ENCODE results near the gene SFXN3.
"Not testable (repeated sequence)": the region's sequence is repeated elsewhere in the genome, so short reads cannot be mapped to it uniquely, and the experiment has no call there.

The SFXN3 gene

DNA sequence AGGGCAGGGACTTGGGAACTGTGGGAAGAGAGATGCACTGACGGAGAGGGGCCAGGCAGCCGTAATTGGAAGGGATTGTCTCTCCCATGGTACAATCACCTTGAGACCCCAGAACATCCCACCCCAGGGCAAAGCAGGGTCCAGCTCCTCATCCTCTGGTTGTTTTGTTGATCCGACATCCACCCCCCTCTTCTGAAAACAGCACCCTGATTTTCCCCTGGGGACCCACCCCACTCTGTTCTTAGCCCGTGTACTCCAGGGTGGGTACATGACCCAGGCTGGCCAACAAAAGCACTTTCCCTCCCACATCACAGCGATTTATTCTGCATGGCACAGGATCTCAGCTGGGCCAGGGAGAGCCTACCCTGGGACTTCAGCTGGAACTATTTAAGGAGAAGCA, 14.2 kb upstream of the SFXN3 start:
- no peak for DNase-seq

DNA sequence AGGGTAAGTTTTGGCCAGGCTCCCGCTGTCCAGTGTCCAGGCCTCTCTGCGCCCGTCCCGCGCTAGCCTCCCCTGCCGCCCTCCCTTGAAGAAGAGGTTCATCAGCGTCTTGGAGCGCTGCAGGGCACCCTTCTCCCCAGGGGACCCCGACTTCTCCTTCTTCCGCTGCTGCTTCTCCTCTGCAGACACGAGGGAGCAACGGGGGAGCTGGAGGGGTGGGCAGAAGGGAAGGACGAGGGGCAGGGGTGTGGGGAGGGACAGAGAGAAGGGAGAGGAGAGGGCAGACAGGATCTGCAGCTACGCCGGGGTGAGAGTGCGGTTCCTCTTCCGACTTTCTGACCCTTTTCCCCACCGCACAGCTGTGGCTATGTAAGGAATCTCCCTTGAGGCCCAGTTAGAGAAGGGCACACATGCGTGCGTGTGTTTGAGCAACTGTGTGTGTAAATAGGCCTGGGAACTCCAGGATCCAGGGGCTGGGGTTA, 12.9 kb upstream of the SFXN3 start:
- no peak for DNase-seq

DNA sequence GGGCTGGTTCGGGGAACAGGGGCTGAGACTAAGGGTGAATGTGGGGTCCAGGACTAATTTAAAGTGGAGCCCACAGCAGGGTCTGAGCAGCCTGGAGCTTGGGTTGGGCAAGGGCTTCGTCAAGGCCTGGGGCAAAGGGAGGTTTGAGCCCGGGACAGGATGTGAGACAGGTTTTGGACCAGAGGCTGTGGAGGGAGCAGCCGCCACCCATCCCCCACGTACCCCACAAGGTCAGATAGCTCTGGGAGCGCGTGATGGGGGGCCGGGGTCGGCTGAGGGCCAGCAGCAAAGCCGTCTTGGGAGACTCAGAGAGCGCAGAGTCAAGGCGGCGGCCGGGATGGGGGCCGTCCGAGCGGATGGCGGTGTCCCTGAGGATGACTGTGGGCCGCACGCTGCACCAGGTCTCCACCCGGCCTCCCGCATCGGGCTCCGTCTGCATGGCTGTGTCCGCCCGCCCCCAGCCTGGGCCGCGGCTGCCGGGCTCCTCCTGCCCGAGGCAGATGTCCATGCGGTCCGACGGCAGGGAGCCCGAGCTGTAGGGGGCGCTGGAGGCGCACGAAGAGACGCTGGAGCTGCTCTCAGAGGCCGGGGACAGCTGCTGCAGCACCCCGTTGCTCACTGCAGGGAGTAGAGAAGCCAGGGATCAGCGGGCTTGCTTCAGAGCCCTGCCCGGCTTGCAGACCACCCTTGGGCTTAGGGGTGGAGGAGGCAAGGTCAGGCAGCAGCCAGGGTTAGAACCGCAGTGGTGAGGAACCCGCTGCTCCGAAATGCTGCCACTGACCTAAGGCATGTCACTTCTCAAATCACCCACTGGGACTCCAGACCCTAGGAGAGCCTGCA, 12.2 kb upstream of the SFXN3 start:
- peak; percentile 28 for DNase-seq

DNA sequence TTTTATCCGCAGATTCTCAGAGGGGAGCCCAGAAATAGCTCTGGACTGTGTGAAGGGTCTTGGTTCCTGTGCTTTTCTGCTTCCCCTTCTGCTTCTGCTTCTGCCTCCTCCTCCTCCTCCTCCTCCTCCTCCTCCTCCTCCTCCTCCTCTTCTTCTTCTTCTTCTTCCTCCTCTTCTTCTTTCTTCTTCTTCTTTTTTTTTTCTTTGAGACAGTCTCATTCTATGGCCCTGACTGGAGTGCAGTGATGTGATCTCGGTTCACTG, 11.7 kb upstream of the SFXN3 start:
- DNase-seq: no peak

DNA sequence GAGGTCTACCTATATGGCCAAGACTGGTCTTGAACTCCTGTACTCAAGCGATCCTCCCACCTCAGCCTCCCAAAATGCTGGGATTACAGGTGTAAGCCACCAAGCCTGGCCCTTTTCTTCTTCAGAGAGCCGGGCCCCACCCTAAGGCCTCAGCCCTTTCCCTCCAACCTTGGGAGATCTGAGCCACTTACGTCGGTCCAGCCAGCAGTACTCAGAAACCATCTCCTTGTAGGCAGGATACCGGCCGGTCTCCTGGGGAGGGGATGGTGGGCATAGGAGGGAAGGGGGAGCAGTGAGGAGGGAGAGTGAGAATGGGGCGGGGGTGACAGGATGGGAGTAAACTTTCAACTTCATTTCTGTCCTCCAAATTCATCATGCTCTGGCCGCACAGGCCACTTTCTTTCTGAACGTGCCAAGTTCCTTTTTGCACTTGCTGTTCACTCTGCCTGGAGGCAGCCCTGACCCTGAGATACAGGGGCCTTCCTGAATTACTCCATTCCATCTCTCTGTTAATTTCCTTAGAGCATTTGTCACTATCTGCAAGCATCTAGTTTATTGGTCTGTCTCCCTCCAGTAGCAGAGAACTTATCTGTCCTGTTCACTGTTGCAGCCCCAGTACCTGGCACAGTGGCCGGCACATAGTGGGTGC, 10.5 kb upstream of the SFXN3 start:
- no peak for DNase-seq

DNA sequence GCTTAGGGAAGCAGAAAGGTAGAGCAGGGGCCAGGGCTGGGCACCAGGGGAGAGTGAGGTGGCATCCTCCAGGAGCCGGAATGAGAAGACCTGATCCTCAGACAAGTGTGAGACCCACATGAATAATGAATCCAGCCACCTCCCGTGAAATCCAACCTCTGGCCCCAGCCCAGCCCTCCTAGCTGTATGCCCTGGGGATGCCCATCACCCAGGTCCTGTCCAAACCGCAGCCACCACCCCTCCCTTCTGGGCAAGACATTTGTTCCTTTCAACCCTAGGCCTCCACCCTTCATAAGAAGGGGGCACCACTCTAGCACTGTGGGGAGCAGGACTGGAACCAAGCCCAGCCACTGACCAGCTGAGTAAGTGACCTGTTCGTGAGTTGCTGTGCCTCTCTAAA, 9.8 kb upstream of the SFXN3 start:
- DNase-seq: no peak

DNA sequence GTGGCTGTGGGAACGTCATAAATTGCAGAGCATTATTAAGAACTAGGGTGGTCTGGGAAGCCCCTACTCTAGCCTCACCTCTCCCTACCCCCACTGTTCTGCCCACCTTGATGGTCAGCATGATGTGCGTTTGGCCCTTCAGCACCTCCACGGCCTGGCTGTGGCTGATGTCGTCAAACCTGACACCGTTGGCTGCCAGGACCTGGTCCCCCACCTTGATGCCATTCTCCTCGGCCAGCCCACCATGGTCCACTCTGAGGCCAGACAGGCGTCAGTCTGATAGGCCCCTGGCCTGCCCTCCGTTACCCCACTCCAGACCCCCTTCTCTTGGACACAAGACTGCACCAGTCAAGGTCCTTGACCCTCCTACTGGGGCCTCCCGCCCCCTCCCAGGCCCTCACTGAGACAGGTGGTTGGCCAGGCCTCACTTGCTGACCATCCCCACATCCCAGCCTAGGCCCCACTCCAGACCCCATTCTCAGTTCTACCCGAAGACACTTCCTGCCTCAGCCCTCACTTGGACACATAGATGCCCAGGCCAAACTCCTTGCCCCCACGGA, 9.3 kb upstream of the SFXN3 start:
- DNase-seq: no peak

DNA sequence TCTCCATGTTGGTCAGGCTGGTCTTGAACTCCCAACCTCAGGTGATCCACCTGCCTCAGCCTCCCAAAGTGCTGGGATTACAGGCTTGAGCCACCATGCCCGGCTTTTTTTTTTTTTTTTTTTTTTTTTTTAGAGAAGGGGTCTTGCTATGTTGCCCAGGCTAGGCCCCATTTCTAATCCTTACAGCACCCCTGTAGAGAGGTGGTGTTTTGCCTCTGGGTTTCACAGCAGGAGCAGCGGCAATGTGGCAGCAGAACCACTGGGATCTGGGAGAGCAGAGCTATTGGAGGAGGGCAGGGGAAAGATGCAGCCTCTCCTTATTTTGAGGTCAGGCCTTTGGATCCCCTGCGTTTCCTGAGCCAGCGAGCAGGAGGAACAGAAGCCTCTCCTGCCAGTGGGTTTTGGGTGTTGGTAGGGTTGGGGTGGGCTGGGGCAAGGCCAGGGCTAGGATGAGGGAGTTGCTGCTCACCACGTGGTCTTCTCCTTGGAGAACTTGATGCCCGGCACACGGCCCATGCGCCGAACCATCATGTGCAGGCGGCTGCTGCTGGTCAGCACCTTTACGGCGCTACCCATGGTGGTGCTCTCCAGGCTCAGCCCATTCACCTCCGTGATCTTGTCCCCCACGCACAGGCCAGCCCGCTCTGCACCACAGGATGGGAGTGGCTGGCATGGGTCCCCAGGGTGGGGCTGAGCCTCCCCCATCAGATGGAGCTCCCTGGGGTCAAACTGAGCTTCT, 7.9 kb upstream of the SFXN3 start:
- DNase-seq: no peak

DNA sequence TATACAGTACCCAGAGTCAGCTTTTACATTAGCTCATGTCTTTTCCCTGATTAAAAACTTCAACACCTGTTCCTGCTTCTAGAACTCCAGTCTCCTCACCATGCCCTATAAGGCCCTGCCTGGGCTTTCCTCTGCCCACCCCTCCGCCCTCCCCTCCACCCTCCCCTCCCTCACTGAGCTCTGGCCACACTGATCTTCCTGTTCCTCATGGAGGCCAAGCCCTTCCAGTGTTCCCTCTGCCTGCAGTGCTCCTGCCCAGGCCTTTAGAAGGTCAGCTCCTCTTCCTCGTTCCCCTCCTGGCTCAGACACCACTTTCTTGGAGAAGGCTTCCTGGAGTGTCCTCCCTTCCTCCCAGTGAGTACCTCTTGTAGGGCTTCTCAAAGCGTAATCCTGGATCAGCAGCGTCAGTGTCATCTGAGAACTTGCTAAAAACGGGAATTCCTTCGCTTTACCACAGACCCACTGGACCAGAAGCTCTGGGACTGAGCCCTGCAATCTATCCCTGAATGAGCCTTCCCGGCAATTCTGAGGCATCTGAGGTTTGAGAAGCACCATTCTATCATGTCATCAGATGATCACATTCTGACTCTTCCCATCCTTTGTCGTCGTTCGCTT, 3.8 kb upstream of the SFXN3 start:
- DNase-seq: no peak

DNA sequence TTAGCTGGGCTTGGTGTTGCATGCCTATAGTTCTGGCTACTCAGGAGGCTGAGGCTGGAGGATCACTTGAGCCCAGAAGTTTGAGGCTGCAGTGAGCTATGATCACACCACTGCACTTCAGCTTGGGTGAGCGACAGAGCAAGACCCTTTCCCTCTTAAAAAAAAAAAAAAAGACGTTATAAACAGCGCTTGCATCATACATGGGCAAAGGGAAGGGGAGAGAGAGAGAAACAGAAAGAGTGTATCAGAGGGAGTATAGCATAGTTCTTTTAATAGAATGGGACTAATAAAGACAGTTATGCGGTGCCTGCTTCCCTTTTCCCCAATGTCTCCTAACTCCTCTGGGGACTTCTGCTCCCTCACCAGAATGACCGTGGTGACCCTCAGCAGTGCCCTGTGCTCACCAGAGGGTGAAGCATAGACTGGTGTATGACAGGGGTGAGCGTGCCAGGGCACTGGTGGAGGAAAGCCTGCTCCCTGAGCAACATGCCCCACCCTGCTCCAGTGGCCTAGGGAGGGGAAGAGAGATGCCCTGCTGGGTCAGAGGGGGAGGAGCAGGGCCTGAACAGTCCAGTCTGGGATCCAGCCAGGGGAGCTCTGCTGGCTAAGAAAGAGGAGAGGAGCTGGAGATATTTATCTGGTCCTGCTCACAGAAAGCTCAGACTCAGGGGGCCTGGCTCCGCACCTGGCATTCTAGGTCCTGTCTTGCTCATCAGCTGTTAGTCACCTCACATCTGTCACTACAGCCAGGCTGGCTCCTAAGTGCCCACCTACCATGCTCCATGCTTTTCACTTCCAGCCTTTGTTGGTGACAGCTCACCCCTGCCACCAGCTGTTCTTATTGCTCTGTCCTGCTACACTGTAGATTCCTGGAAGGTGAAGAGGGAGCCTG, 2.3 kb upstream of the SFXN3 start:
- no peak for DNase-seq

DNA sequence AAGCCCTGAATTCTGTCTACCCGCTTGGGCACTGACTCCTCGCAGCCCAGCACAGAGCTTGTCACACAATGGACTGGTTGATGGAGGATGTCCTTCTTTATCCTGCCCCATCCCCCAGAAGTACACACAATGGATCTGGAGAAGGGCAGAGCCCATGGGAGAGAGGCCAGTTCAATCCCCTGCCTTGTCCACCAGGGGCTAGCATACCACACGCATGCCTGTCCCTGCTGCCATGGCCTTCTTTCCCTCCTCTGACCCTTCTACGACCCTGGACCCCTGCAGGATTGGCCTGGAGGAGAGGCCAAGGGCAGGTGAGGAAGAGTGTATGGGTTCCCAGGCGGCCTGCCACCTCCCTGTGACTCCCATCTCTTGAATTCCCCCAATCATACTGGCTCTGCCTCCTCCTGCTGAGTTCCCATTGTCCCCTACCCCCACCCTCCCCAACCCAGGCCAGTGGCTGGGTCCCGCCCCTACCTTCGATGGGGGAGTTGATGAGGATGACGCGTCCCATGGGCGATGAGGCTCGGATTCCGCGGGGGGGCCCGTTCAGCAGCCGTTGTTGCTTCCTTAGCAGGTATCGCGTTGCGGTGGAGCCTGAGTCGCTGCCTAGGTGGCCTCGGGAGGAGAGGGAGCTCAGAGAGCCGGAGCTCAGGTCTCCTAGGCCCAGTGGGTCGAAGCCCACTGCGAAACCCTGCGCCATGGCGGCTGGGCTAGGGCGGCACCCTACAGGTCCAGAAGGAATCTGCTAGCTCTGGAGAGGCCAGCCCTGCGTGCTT, 1.3 kb upstream of the SFXN3 start:
- DNase-seq: no peak

DNA sequence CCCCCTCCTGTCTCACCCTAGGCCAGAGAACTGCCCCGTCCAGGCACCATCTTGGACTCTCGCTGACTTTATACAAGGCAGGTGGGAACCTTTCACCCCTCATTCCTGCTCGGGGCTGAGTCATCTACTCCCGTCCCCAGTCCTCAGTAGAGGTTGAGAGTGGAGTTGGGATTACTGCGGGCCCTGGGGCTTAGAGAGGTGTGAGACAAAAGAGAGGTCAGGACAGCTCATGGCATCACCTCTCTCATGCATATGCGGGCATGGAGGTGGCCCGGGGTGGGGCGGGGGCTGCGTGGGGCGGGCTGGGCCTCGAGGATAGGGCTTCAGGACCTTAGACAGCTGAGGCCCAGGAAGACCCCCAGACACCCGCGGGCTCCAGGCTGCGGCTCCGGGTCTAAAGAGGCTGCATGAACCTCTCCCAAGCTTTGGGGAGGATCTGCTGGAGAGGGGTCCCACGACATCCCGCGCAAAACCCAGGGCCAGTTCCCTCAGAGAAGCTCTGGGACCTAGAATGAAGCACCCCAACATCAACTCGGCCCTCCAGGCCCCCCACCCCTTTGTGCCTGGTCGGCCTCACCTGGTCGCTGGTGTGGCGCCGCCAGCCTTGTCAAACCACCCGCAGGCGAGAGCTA, 422 bp upstream of the SFXN3 start:
- DNase-seq: no peak

DNA sequence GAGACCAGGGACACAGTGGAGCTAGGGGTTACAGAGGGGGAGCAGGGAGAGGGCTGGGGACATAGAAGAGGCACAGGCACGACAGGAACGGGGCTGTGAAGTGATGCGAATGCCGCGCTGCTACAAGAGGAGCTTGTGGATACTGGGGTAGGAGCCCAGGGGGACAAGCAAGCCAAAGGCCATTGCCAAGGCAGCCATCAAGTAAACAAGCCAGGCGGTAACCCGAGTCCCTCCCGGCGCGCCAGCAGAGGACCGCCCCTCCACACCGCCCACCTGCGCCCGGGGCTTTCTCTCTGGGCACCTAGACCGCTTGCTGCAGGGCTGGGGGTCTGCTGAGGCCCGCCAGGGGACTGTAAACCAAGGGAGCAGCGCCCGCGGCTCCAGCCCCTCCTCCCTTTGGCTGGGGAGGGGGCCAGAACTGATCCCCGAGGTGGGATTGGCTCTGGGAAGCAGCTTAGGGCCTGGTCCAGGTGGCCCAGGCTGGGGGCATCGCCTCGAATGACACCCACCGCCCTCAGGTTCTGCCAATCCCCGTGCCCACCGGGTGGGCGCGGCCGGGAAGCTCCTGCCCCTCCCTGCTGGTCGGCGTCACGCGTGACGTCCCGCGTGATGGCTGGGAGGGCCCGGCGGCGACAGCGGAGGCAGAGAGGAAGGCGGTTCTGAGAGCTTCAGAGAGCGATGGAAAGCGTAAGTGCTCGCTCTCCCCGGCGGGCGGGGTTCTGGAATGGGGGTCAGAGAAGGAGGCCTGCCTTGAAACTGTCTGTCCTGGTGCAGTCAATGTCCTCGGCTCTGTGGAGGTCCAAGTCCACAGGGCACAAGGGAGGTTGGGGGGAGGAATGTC, 982 bp downstream of the SFXN3 start:
- no peak for DNase-seq

DNA sequence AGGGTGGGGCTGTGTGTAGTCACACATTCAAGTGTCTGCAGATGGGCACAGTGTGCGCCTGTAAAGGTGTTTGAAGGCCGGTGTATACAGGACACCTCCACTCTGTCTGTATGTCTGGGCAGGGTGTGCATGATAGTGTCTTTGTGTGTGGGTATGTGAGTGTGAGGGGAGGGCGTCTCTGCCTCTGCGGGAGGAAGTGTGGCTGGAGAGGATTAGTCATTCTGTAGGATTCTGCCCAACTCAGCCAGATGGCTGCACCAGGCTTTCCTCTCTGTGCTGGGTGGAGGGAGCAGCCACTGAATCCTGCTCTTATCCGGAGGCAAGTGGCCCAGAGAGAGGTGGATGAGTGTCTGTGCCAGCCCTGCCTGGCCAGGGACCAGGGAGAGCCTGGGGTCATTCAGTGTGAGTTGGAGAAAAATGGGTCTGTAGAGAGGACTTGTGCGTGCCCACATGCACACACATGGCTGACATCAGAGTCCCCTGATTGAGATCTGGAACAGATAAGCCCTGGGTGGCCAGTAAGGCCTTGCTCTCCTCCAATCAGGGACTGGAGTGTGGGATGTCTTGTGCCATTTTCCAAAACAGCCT, 1.7 kb downstream of the SFXN3 start:
- DNase-seq: peak; percentile 76

DNA sequence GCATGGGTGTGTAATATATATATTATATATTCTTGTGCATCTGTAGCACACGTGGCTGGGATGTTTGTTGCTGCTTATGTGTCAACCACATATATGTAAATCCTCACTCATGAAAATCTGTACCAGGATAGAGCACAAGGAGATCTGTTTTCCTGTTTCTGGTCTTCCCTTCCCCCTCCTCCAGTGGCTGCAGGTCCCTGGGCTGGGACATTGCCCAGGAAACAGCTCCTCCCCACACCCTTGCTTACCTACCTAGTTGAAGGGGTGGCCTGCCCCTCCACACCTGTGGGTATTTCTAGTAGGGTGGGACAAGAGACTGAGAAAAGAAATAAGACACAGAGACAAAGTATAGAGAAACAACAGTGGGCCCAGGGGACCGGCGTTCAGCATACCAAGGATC, 2.2 kb downstream of the SFXN3 start:
- DNase-seq: no peak

DNA sequence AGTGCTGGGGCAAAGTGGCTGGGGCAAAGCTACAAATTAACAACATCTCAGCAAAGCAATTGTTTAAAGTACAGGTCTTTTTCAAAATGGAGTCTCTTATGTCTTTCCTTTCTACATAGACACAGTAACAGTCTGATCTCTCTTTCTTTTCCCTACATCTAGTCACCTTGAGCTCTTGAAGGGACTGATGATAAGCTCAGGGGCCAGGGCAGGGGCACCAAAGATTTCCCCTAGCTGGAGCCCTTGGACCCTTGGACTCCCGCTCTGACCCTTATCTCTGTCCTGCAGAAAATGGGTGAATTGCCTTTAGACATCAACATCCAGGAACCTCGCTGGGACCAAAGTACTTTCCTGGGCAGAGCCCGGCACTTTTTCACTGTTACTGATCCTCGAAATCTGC, 3.4 kb downstream of the SFXN3 start:
- not testable (repeated sequence) for DNase-seq

DNA sequence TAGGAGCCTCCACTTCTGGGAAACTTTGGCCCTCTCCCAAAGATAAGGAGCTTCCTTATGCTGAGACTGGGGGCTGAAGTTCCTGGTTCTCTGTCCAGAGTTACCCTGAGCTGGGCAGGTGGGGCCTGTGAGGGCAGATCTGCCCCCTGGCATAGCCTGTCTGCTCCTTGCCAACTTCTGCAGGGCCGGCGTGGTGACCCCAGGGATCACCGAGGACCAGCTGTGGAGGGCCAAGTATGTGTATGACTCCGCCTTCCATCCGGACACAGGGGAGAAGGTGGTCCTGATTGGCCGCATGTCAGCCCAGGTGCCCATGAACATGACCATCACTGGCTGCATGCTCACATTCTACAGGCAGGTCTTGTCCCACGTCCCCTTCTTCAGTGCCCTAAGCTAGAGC, 4.3 kb downstream of the SFXN3 start:
- no peak for DNase-seq

DNA sequence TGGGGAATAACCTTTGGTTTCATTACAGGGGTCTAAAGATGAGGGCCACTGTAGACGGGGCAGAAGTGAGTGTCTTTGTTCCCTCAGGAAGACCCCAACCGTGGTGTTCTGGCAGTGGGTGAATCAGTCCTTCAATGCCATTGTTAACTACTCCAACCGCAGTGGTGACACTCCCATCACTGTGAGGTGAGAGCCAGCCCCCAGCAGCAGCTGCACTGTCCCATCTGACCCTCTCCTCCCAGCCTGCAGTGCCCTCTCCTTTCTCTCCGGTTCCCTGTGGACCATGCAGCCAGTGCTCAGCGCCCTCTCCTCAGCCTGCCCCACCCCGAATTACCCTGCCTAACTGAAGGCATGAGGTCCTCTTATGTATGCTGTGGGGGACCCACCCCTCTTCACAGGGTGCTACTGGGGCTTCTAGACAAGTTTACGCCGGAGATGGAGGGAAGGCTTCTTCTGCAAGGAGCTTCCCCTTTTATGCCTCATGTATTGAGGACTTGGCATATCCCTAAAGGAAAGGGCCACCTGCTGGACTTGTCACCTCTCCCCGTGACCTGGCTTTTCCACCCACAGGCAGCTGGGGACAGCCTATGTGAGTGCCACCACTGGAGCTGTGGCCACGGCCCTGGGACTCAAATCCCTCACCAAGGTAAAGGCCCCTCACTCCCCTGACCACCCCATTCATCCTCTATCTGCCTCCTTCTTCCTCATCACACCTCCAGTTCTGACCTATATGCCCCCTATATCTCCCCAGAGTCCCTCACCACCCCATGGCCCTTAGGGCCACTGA, 5.1 kb downstream of the SFXN3 start:
- DNase-seq: no peak

DNA sequence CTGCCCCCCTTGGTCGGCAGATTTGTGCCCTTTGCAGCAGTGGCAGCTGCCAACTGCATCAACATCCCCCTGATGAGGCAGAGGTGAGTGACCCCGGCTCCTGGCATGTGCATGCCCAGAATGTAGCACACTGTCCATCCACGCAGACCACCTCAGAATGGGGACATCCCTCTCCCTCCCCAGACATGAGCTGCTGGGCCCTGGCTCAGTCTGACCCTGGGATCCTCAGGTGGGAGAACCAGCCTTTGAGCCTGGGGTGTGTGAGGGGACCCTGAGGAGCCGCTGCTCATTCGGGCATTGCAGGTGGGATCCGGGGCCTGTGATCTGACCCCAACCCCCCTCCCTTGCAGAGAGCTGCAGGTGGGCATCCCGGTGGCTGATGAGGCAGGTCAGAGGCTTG, 5.7 kb downstream of the SFXN3 start:
- no peak for DNase-seq

All from DMS 273 treated with DMSO at 0.1 percent for 48 hours (cell line).